Common myeloid progenitor, CD34-positive (primary cell): Measurements from ENCODE around the gene CBR4. TPM values are rescaled to one million over a fixed set of nuclear protein-coding genes. Genes with fewer than 3 reads are reported as not detected.

Experiments used
- CTCF ChIA-PET: fragments of 350-600 bp; sonication (Branson Sonifier 250); formaldehyde crosslinking; loops from one replicate; lab custom pipeline; 2021; ENCODE audit warnings: antibody characterized with exemption; lab: Charles Lee
- POLR2A ChIA-PET: fragments of 350-600 bp; sonication (Branson Sonifier 250); formaldehyde crosslinking; loops from one replicate; lab custom pipeline; 2021; ENCODE audit warnings: antibody characterized with exemption; lab: Charles Lee
- DNase-seq, 3 donors: peaks; one replicate each; pipeline versions ENCODE4 v3.0.0 to v3.0.0-alpha.2; 2013
- H3K27ac ChIP-seq, 2 experiments: 1 replicate in 1 of 2; 2 replicates in 1 of 2; pipeline ENCODE4 v1.7.0; 2013; ENCODE audit warnings: inconsistent platforms in 2 of 2, low read length in 2 of 2, mild to moderate bottlenecking in 2 of 2, low read depth in 1 of 2, moderate library complexity in 1 of 2; ENCODE audit not compliant: severe bottlenecking in 2 of 2, insufficient read depth in 1 of 2, poor library complexity in 1 of 2
- H3K27me3 ChIP-seq, 5 experiments: replicated peaks in 2 of 5; 1 replicate in 3 of 5; 2 replicates in 2 of 5; pipeline versions ENCODE4 v1.6.1 to v1.7.0; 2013; ENCODE audit warnings: low read length in 4 of 5, mild to moderate bottlenecking in 2 of 5, moderate library complexity in 2 of 5, inconsistent platforms in 1 of 5; ENCODE audit not compliant: insufficient read depth in 5 of 5, control insufficient read depth in 4 of 5
- H3K36me3 ChIP-seq, 4 experiments: 1 replicate in 2 of 4; 2 replicates in 2 of 4; pipeline versions ENCODE4 v1.6.1 to v1.7.0; 2013; ENCODE audit warnings: low read length in 3 of 4, control low read depth in 1 of 4, mild to moderate bottlenecking in 1 of 4; ENCODE audit not compliant: control insufficient read depth in 4 of 4, insufficient read depth in 4 of 4
- H3K4me1 ChIP-seq, 4 experiments: 1 replicate in 3 of 4; 2 replicates in 1 of 4; pipeline versions ENCODE4 v1.6.1 to v1.7.1; 2013; ENCODE audit warnings: low read length in 3 of 4, mild to moderate bottlenecking in 3 of 4, control low read depth in 1 of 4, inconsistent platforms in 1 of 4, moderate library complexity in 1 of 4; ENCODE audit not compliant: control insufficient read depth in 4 of 4, insufficient read depth in 4 of 4; ENCODE audit errors: control extremely low read depth in 1 of 4
- H3K4me3 ChIP-seq, 7 experiments: 1 replicate in 4 of 7; 2 replicates in 3 of 7; pipeline versions ENCODE4 v1.5.1 to v1.7.0; 2013; ENCODE audit warnings: mild to moderate bottlenecking in 7 of 7, low read length in 6 of 7, moderate library complexity in 6 of 7, inconsistent platforms in 2 of 7, low read depth in 2 of 7, control low read depth in 1 of 7; ENCODE audit not compliant: insufficient read depth in 4 of 7, control insufficient read depth in 1 of 7; ENCODE audit errors: extremely low read depth in 1 of 7
- H3K9me3 ChIP-seq, 5 experiments: 1 replicate in 4 of 5; 2 replicates in 1 of 5; pipeline versions ENCODE4 v1.6.1 to v1.7.1; 2013; ENCODE audit warnings: low read length in 4 of 5, mild to moderate bottlenecking in 2 of 5, inconsistent platforms in 1 of 5, low read depth in 1 of 5, moderate library complexity in 1 of 5; ENCODE audit not compliant: control insufficient read depth in 4 of 5, insufficient read depth in 2 of 5; ENCODE audit errors: control extremely low read depth in 1 of 5
- WGBS: methylation state at CpG from one replicate; pipeline ENCODE4 v1.1.5; 2013; ENCODE audit not compliant: insufficient coverage; 5-methylcytosine and 5-hydroxymethylcytosine counted together
- polyA plus RNA-seq: library from polyadenylated mRNA; unstranded; fragments of 120-200 nt; gene quantifications from one replicate; pipeline ENCODE4 v1.2.1, GENCODE V29; 2013

CBR4 gene
- polyA plus RNA-seq: 21.5 TPM

DNA sequence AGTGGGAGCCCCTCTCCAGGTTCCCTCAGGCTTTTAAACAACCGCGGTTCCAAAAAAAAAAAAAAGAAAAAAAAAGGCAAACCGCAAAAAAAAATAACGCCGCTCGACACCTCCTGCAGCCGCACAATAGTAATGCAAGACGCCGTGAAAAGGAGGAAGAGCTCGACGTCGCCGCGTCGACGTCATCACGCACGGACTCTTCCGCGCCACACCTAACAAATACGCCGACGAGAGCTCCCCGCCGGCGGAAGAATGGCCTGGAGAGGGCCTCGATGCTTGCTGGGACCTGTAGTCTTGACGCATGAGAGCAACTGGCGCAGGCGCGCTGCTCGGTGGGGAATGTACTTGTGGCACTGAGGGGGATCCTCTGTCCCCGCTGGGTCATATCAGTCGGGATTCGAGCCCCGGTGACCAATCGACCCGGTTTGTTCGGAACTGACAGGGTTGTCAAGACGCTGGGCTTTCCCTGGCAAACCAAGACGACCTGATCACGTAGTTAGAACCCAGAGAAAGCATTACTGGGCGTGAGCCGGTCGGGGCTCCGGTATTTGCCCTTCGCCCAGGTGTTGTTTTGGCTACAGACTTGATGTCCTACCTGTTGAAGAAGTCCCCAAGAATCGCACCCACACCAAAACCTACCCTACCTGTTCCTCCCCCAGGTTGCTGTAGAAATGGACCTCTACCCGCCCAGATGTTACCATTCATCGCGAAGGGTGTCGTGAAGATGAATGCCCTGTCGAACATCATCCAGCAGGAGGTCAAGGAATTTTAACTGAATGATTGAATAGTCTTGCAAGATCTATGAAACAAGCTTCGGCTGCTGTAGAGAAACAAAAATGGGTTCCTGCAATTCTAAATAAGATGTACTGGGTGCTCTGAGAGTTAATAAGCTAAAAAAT lies at the start of gene CBR4:
Gene CBR4 (minus strand): TSS at position 131 of the 899 bp plus-strand sequence. CDS start 166 bp downstream, outside the sequence.
- no peaks in the 10 kb centered on the region for H3K9me3 ChIP-seq
- H3K4me3 ChIP-seq: peak within 1 kb of the TSS; percentile 60 to 99 (median 92)

GRCh38 chr4:169059306-169060211 lies 49.5 kb upstream of the CBR4 start:
- no peaks in the 10 kb centered on the region for H3K9me3 ChIP-seq
- no peaks in the 10 kb centered on the region for H3K27me3 ChIP-seq
- no peak overlapping the region for H3K27ac ChIP-seq
- POLR2A ChIA-PET: no interaction called here
- peak overlapping the region in 1 of 7 experiments; percentile 3 for H3K4me3 ChIP-seq
- peak in 1 of 3 donors; percentile 10 for DNase-seq
- H3K36me3 ChIP-seq: no peaks in the 10 kb centered on the region
- WGBS: 49% methylated on average over 20 of the region's 22 CpGs
- peaks cover 0 to 12% (median 9%) of the 10 kb centered on the region in 4 experiments for H3K4me1 ChIP-seq
- CTCF ChIA-PET: interaction anchor here (0.9 to 1.5 kb wide), 3 partner anchors 9 to 14 kb away, joined by 3 read pairs; no protein-coding TSS in a partner anchor

More for the DNA sequence above, at the start of gene CBR4:
- no peaks in the 10 kb centered on the region for H3K27me3 ChIP-seq
- 0% methylated on average over 24 of the region's 54 CpGs for WGBS
- peak; percentile 99 to 100 (median 100) for DNase-seq
- POLR2A ChIA-PET: interaction anchor here (0.6 to 0.9 kb wide), 7 partner anchors 96 to 818 kb away, joined by 3 to 5 read pairs (median 3); partner anchors contain the start of gene SH3RF1
- peak within 1 kb of the TSS; percentile 84 to 94 for H3K27ac ChIP-seq
- H3K4me1 ChIP-seq: peaks cover 10 to 28% (median 17%) of the 10 kb centered on the region in 4 experiments
- peaks cover 0 to 4% (median 0%) of the 10 kb centered on the region in 4 experiments for H3K36me3 ChIP-seq
- CTCF ChIA-PET: interaction anchor here (0.6 to 2.6 kb wide), 9 partner anchors 10 to 481 kb away, joined by 3 to 11 read pairs (median 4); no protein-coding TSS in a partner anchor

DNA sequence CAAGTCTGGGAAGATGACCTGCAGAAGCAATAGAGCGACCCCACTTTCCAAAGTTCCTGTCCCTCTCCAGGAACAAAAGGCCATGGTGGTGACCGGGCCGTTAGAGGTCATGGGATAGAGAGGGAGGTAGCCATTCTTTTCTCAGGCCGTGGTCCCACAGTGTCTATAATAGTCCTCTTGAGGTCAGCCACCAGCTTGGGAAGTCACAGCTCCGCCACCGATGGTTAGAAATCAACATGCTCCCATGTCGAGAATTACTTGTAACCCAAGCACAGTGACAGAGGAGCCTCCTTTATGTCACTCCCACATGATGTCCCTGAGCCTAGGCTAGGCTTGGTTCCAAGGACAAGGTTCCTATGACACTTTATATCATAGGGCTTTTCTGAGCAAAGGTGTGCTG lies 48.3 kb upstream of the CBR4 start:
- Histone ChIP-seq H3K27ac (no peak overlapping the region), H3K36me3 (no peaks in the 10 kb centered on the region), H3K4me1 (peaks cover 0 to 12% (median 9%) of the 10 kb centered on the region in 4 experiments), H3K27me3 (no peaks in the 10 kb centered on the region), H3K4me3 (no peak overlapping the region), H3K9me3 (no peaks in the 10 kb centered on the region)
- ChIA-PET POLR2A (no interaction called here), CTCF (no interaction called here)
- DNase-seq: no peak
- WGBS: 96% methylated on average over 7 of the region's 7 CpGs

DNA sequence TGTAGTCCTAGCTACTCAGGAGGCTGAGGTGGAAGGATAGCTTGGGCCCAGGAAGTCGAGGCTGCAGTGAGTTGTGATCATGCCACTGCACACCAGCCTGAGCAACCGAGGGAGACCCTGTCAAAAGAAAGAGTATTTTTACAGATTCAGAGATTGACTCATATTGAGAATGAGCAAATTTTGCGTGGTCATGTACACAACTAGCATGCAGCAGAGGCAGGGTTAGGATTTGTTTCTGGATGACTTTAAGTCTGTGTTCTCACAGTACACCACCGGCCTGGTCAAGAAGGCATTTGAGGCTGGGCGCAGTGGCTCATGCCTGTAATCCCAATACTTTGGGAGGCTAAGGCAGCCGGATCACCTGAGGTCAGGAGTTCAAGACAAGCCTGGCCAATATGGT lies 44.8 kb upstream of the CBR4 start:
- Histone ChIP-seq H3K4me1 (peaks cover 0 to 4% (median 2%) of the 10 kb centered on the region in 4 experiments), H3K36me3 (no peaks in the 10 kb centered on the region), H3K27ac (no peak overlapping the region), H3K4me3 (no peak overlapping the region), H3K9me3 (no peaks in the 10 kb centered on the region), H3K27me3 (no peaks in the 10 kb centered on the region)
- WGBS: 93% methylated on average over 6 of the region's 6 CpGs
- ChIA-PET CTCF (no interaction called here), POLR2A (no interaction called here)
- no peak for DNase-seq

GRCh38 chr4:169052594-169052945 lies 42.5 kb upstream of the CBR4 start:
- H3K36me3 ChIP-seq: no peaks in the 10 kb centered on the region
- no peak overlapping the region for H3K4me3 ChIP-seq
- ChIA-PET CTCF (interaction anchor here (2.5 kb wide), 1 partner anchor 27 kb away, joined by 6 read pairs; no protein-coding TSS in a partner anchor), POLR2A (no interaction called here)
- H3K27ac ChIP-seq: no peak overlapping the region
- 97% methylated on average over 5 of the region's 6 CpGs for WGBS
- no peaks in the 10 kb centered on the region for H3K27me3 ChIP-seq
- H3K9me3 ChIP-seq: no peaks in the 10 kb centered on the region
- H3K4me1 ChIP-seq: no peaks in the 10 kb centered on the region
- DNase-seq: no peak

DNA sequence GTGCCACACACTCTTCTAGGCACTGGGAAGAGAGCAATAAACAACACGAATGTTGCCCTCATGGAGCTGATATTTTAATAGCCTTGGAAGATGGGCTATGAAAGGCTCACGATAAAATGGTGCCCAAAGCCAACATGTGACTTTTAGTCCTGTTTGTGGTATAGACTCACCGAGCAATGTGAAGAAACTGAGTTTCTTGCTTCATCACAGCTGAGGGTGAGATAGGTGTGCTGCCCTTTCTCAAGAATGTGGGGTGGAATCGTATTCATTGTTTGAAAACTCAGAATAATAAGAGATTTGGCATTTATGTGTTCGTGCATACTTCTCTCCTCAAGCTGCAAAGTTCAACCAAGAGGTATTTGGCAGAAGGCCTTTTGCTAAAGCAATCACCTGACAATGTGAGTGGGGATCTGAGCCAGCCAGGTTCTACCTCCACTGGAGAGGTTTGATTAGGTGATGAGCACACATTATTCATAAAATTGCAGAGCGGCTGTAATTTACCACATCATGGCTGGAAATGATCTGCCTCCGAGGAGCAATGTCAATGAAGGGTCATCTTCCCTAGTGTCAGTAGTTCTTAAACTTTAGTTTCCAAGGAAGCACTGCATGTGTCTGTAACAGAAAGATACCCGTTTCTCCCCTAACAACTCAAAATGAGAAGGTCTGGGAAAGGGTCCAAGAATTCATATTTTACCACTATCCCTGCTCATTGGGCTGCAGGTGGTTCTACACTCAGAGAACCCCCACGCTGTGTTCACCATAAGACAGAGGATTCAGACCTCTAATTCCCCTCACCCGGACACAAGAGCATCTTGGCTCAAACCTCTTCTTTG lies 41.9 kb upstream of the CBR4 start:
- Histone ChIP-seq H3K4me1 (no peaks in the 10 kb centered on the region), H3K27me3 (no peaks in the 10 kb centered on the region), H3K27ac (no peak overlapping the region), H3K36me3 (no peaks in the 10 kb centered on the region), H3K4me3 (no peak overlapping the region), H3K9me3 (no peaks in the 10 kb centered on the region)
- ChIA-PET CTCF (interaction anchor here (2.5 kb wide), 1 partner anchor 26 kb away, joined by 6 read pairs; no protein-coding TSS in a partner anchor), POLR2A (no interaction called here)
- 93% methylated on average over 6 of the region's 10 CpGs for WGBS
- no peak for DNase-seq
